Mesodermal cell (in vitro differentiated cells): ENCODE results near the gene PTPRK.

Experiments
- H3K27ac ChIP-seq: 2 replicates; pipeline ENCODE4 v1.7.0; 2013; ENCODE audit warnings: mild to moderate bottlenecking, low read depth, low read length, moderate library complexity; ENCODE audit not compliant: severe bottlenecking
- H3K36me3 ChIP-seq: 2 replicates; pipeline ENCODE4 v1.7.1; 2013; ENCODE audit warnings: mild to moderate bottlenecking, low read length, moderate library complexity; ENCODE audit not compliant: control insufficient read depth, insufficient read depth
- H3K4me1 ChIP-seq: one replicate; pipeline ENCODE4 v1.7.1; 2013; ENCODE audit warnings: mild to moderate bottlenecking, low read length; ENCODE audit not compliant: insufficient read depth, control insufficient read depth, poor library complexity, severe bottlenecking
- H3K4me3 ChIP-seq: 2 replicates; pipeline ENCODE4 v1.7.0; 2013; ENCODE audit warnings: low read length, control low read depth, mild to moderate bottlenecking; ENCODE audit not compliant: insufficient read depth, poor library complexity, severe bottlenecking; ENCODE audit errors: extremely low read depth
- H3K9me3 ChIP-seq: 2 replicates; pipeline ENCODE4 v1.7.1; 2013; ENCODE audit warnings: mild to moderate bottlenecking, low read length, moderate library complexity; ENCODE audit not compliant: control insufficient read depth
- WGBS, 2 experiments: methylation state at CpG; one replicate each; pipeline ENCODE4 v1.1.5; 2013; ENCODE audit warnings: missing lambda C conversion rate in 2 of 2; ENCODE audit not compliant: insufficient coverage in 2 of 2; 5-methylcytosine and 5-hydroxymethylcytosine counted together

Gene PTPRK

GRCh38 chr6:128246472-128247260 is 273.7 kb downstream of the PTPRK start:
- Histone ChIP-seq H3K4me1 (no peaks in the 10 kb centered on the region), H3K4me3 (no peak overlapping the region), H3K27ac (no peak overlapping the region), H3K36me3 (no peaks in the 10 kb centered on the region), H3K9me3 (no peaks in the 10 kb centered on the region)
- WGBS, 2 experiments, result 94 to 97% methylated on average over 3 to 4 of the region's 7 CpGs

DNA sequence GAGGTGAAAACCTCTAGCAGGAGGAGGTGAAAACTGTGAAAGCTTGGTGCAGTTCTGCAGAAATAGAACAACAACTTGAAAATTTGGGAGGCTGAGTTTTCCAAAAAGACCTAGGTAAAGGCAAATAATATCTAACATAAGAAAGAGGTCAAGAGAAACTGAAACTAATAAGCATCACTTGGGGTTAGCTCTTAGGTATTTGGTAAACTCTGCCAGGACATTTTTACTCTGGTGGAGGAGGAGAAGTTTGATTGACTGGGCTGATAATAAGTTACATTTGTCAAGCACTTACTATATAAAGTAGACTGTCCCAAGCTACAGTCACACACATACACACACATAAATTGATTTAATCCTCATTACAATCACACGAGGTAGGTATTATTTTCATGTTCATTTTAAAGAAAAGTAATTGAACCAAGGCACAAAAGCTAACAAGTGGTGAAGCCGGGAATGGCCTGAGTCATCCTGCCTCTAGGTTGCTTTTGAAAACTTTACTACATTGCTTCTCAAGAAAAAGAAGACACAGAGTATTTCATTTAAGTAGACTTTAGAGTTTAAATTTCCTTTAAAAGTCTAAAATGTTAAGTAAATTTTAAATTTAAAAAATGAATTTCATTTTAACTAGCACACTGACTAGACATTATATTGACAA is 275.5 kb downstream of the PTPRK start:
- H3K4me1 ChIP-seq, result no peaks in the 10 kb centered on the region
- H3K9me3 ChIP-seq, result no peaks in the 10 kb centered on the region
- WGBS, 2 experiments, result no CpG with 5 or more reads among the region's 2 CpGs
- no peaks in the 10 kb centered on the region for H3K36me3 ChIP-seq
- no peak overlapping the region for H3K27ac ChIP-seq
- H3K4me3 ChIP-seq, result no peak overlapping the region

- no peaks in the 10 kb centered on the region for H3K4me1 ChIP-seq
- WGBS, 2 experiments, result 100% methylated on average over 1 of the region's 3 CpGs; no CpG with 5 or more reads in 1 of the 2 experiments
- no peak overlapping the region for H3K27ac ChIP-seq
- no peak overlapping the region for H3K4me3 ChIP-seq
- H3K36me3 ChIP-seq, result no peaks in the 10 kb centered on the region
- no peaks in the 10 kb centered on the region for H3K9me3 ChIP-seq
Measured at GRCh38 chr6:128242765-128243403, 277.5 kb downstream of the PTPRK start.

- Histone ChIP-seq H3K4me3 (no peak overlapping the region), H3K9me3 (no peaks in the 10 kb centered on the region), H3K4me1 (no peaks in the 10 kb centered on the region), H3K27ac (no peak overlapping the region), H3K36me3 (no peaks in the 10 kb centered on the region)
- WGBS, 2 experiments, result 82% methylated on average over 2 of the region's 3 CpGs; no CpG with 5 or more reads in 1 of the 2 experiments
Measured at GRCh38 chr6:128241216-128241615, 279.2 kb downstream of the PTPRK start.

GRCh38 chr6:128240024-128240428 is 280.4 kb downstream of the PTPRK start:
- H3K4me1 ChIP-seq, result no peaks in the 10 kb centered on the region
- WGBS, 2 experiments, result 80% methylated on average over 1 of the region's 3 CpGs; no CpG with 5 or more reads in 1 of the 2 experiments
- H3K36me3 ChIP-seq, result no peaks in the 10 kb centered on the region
- no peak overlapping the region for H3K4me3 ChIP-seq
- no peaks in the 10 kb centered on the region for H3K9me3 ChIP-seq
- no peak overlapping the region for H3K27ac ChIP-seq

DNA sequence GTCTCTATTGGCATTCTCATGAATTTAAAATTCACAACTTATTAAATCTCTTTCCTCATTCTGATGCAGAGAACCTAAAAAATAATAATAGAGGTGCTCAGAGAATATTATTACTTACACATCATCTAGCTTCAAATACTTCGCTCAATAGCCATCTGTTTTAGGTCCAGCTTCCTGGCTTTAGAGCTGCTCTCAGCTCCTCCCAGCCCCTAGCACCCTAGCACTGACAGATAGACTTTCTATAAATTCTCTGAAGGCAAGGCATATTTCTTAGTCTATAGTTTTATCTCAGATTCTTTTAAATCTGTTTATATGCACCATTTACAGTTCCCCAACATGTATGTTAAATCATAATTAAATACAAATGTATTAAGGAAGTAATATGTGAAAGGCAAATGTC is 281.3 kb downstream of the PTPRK start:
- Histone ChIP-seq H3K4me3 (no peak overlapping the region), H3K9me3 (no peaks in the 10 kb centered on the region), H3K4me1 (no peaks in the 10 kb centered on the region), H3K36me3 (peaks cover under 1% of the 10 kb centered on the region), H3K27ac (no peak overlapping the region)
- 75 to 100% methylated on average over 1 of the region's 1 CpG for WGBS, 2 experiments

DNA sequence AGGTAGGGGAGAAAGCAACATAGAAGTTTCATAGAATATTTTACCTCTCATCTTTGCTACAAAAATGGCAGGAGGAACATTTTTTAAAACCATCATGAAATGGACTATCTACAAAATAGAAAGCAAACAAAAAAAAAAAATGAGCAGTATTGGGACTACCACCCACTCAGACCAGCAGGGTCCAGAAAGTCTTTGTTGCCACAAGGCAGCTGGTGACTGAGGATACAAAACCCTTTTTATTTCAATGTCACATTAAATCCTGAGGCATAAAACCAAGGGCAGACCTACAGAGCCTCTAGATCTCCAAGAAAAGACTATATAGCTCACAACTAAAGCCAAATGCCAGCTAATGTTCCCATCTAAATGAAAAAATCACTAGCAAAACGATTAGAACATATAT is 282.2 kb downstream of the PTPRK start:
- Histone ChIP-seq H3K27ac (no peak overlapping the region), H3K4me1 (no peaks in the 10 kb centered on the region), H3K36me3 (peaks cover 6% of the 10 kb centered on the region), H3K4me3 (no peak overlapping the region), H3K9me3 (no peaks in the 10 kb centered on the region)
- WGBS, 2 experiments, result no CpG with 5 or more reads among the region's 1 CpG

DNA sequence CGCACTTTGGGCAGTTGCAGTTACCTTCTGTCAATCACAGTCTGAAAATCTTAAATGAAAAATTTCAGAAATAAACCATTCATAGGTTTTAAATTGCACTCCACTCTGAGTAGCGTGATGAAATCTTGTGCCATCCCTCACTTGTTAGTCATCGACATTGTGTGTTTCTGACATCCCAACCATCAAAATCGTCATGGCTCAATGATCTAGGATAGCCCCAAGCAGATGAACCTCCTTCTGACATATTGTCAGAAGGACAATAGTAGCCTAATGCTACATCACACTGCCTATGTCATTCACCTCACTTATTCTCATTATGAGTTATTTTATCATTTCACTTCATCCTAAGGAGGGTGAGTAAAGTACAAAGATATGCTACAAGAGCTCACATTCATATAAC is 284.8 kb downstream of the PTPRK start:
- H3K4me3 ChIP-seq, result no peak overlapping the region
- peaks cover 10% of the 10 kb centered on the region for H3K36me3 ChIP-seq
- 93 to 100% methylated on average over 4 of the region's 4 CpGs for WGBS, 2 experiments
- H3K4me1 ChIP-seq, result no peaks in the 10 kb centered on the region
- H3K27ac ChIP-seq, result no peak overlapping the region
- no peaks in the 10 kb centered on the region for H3K9me3 ChIP-seq

DNA sequence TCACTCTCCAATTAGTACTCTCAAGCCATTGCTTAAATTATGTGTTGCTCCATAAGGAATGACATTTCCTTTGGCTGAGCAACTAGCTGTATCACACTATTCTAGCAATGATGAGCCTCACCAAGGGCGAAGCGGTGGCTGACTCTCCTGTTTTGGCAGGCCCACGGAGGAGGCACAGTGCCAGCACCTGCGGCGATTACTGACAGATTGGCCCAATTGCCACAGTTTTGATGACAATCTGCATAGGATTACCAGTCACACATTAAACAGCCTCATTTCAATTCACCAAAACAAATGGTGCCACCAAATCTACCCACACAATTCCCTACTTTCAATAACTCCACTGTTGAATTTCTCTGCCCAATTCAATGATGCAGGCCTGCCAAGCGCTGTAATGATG is 286.9 kb downstream of the PTPRK start:
- 92 to 98% methylated on average over 5 of the region's 6 CpGs for WGBS, 2 experiments
- no peaks in the 10 kb centered on the region for H3K9me3 ChIP-seq
- H3K36me3 ChIP-seq, result peaks cover 10% of the 10 kb centered on the region
- no peaks in the 10 kb centered on the region for H3K4me1 ChIP-seq
- no peak overlapping the region for H3K27ac ChIP-seq
- no peak overlapping the region for H3K4me3 ChIP-seq

DNA sequence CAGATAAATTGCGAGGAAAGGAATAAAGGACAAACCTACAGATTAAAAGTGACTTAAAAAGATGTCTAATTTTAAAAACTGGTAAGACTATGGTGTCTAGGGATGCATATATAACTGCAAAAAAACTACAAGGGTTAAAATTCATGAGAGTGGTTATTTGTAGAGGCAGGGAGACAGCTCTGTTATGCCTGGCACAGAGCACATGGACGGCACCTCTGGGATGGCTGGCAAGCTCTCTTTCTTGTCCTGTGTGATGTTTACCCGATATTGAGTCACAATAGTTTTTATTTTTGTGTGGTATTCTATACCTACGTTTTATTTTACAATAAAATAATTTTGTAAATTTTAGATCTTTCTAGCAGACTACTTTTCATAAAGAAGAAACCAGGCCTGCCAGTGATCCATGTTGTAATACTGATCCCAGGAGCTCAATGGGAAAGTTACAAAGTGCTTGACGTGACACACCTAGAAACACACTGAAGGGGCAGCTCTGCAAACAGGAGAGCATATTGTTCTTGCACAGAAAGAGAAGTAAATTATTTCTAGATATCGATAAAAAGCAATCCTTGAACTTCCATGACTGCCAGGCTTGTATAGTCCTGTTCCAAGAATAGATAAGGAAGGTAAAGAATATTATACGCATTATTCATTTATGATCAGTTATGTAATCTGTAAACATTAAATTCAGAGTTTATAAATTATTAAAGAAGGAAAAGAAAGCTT is 290.0 kb downstream of the PTPRK start:
- Histone ChIP-seq H3K4me3 (no peak overlapping the region), H3K27ac (no peak overlapping the region), H3K9me3 (no peaks in the 10 kb centered on the region), H3K36me3 (peaks cover 10% of the 10 kb centered on the region), H3K4me1 (no peaks in the 10 kb centered on the region)
- WGBS, 2 experiments, result 86 to 100% methylated on average over 1 to 2 of the region's 7 CpGs
